Measurements from ENCODE around the gene TRIM3.

DNA sequence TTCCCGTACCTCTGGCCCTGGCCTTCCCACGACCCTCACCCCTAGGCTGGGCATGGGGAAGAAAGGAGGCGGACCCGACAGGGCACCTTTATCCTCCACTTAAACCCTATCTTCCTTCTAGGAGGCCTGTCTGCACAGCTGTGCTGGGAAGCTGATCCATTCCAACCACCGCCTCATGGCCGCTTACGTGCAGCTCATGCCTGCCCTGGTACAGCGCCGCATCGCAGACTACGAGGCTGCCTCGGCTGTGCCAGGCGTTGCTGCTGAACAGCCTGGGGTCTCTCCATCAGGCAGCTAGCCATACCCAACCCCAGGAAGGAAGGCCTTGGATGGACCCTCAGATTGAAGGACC, 8.2 kb upstream of the TRIM3 start:
- TF ChIP-seq POLR2A (IDR thresholded peaks at IDR 0.05): no peak
- TF ChIP-seq, protein P1, sequence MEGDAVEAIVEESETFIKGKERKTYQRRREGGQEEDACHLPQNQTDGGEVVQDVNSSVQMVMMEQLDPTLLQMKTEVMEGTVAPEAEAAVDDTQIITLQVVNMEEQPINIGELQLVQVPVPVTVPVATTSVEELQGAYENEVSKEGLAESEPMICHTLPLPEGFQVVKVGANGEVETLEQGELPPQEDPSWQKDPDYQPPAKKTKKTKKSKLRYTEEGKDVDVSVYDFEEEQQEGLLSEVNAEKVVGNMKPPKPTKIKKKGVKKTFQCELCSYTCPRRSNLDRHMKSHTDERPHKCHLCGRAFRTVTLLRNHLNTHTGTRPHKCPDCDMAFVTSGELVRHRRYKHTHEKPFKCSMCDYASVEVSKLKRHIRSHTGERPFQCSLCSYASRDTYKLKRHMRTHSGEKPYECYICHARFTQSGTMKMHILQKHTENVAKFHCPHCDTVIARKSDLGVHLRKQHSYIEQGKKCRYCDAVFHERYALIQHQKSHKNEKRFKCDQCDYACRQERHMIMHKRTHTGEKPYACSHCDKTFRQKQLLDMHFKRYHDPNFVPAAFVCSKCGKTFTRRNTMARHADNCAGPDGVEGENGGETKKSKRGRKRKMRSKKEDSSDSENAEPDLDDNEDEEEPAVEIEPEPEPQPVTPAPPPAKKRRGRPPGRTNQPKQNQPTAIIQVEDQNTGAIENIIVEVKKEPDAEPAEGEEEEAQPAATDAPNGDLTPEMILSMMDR (IDR thresholded peaks at IDR 0.05): no peak
